ENCODE data around the gene ATP6V0A1. TPM values are rescaled to one million over a fixed set of nuclear protein-coding genes. Genes with fewer than 3 reads are reported as not detected.

Gene ATP6V0A1
- total and polyA plus RNA-seq, 4 donors, result 13.4 to 111 (median 71.9) TPM

- peak overlapping the region; percentile 69 to 85 for H3K27ac ChIP-seq (ENCODE audit: low read depth in 1 of 2, low read length in 2 of 2)
- WGBS, 2 donors, result 12 to 25% methylated on average over 28 to 60 of the region's 60 CpGs
- intact Hi-C loops (cut with DNase I), result no loop called here
- ATAC-seq (ENCODE audit: low FRiP score), result peak; percentile 34
- H3K36me3 ChIP-seq (ENCODE audit: control insufficient read depth in 1 of 2, insufficient read depth in 2 of 2, low read length in 1 of 2), result no peaks in the 10 kb centered on the region
- DNase-seq, result peak; percentile 78 to 88
- no peaks in the 10 kb centered on the region for H3K4me1 ChIP-seq (ENCODE audit: control insufficient read depth in 1 of 2, insufficient read depth in 2 of 2, low read length in 2 of 2)
- no peaks in the 10 kb centered on the region for H3K27me3 ChIP-seq (ENCODE audit: control insufficient read depth in 1 of 2, insufficient read depth in 2 of 2, low read length in 1 of 2)
- no peaks in the 10 kb centered on the region for H3K9me3 ChIP-seq (ENCODE audit: control insufficient read depth, low read length)
- peak overlapping the region; percentile 21 to 52 for H3K4me3 ChIP-seq (ENCODE audit: low read length in 2 of 2)
Measured at GRCh38 chr17:42531455-42532354, 73.0 kb downstream of the ATP6V0A1 start.

DNA sequence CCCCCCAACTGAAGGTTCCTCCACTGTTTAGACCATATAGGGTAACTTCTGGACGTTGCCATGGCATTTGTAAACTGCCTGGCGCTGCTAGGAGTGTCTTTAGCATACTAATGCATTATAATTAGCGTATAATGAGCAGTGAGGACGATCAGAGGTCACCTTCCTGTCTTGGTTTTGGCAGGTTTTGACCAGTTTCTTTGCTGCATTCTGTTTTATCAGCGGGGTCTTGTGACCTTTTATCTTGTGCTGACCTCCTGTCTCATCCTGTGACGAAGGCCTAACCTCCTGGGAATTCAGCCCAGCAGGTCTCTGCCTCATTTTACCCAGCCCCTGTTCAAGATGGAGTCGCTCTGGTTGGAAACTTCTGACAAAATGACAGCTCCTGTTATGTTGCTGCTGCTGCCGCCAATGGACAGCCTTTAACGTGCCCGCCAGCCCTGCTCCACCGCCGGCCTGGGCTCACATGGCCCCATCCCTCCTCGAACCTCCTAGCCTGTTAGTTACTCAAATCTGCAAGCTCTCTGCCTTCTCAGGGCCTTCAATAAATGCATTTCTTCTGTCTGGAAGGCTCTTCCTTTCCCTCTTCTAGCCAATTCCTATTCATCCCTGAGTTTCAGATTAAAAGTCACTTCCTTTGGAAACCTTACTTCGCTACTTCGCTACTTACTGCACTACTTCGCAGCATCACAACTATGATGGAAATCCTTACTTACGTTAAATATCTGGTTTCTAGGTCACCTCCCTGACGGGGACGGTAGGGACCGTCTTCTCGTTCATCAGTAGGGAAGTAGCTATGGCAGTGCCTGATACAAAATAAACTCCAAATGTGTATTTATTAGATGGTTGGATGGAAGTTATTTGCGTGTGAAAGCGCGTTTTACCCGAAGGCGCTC is 76.7 kb downstream of the ATP6V0A1 start:
- no peaks in the 10 kb centered on the region for H3K27me3 ChIP-seq (ENCODE audit: control insufficient read depth in 1 of 2, insufficient read depth in 2 of 2, low read length in 1 of 2)
- H3K27ac ChIP-seq (ENCODE audit: low read depth in 1 of 2, low read length in 2 of 2), result peak overlapping the region in 1 of 2 donors; percentile 87
- 40% methylated on average over 26 of the region's 26 CpGs for WGBS, 2 donors
- no peak overlapping the region for H3K4me3 ChIP-seq (ENCODE audit: low read length in 2 of 2)
- DNase-seq, result no peak
- intact Hi-C loops (cut with DNase I), result loop anchor here in 1 of 2 donors (1.0 kb wide), 1 partner anchor 19 kb away; no protein-coding TSS in a partner anchor
- H3K36me3 ChIP-seq (ENCODE audit: control insufficient read depth in 1 of 2, insufficient read depth in 2 of 2, low read length in 1 of 2), result no peaks in the 10 kb centered on the region
- no peaks in the 10 kb centered on the region for H3K9me3 ChIP-seq (ENCODE audit: control insufficient read depth, low read length)
- no peaks in the 10 kb centered on the region for H3K4me1 ChIP-seq (ENCODE audit: control insufficient read depth in 1 of 2, insufficient read depth in 2 of 2, low read length in 2 of 2)
- no peak for ATAC-seq (ENCODE audit: low FRiP score)

- Histone ChIP-seq H3K36me3 (ENCODE audit: control insufficient read depth in 1 of 2, insufficient read depth in 2 of 2, low read length in 1 of 2) (no peaks in the 10 kb centered on the region), H3K27ac (ENCODE audit: low read depth in 1 of 2, low read length in 2 of 2) (peak within 1 kb of the TSS in 1 of 2 donors; percentile 87), H3K4me1 (ENCODE audit: control insufficient read depth in 1 of 2, insufficient read depth in 2 of 2, low read length in 2 of 2) (no peaks in the 10 kb centered on the region), H3K9me3 (ENCODE audit: control insufficient read depth, low read length) (no peaks in the 10 kb centered on the region), H3K4me3 (ENCODE audit: low read length in 2 of 2) (peak within 1 kb of the TSS; percentile 77 to 81), H3K27me3 (ENCODE audit: control insufficient read depth in 1 of 2, insufficient read depth in 2 of 2, low read length in 1 of 2) (no peaks in the 10 kb centered on the region)
- WGBS, 2 donors, result 1% methylated on average over 31 to 40 of the region's 40 CpGs
- peak; percentile 99 for DNase-seq
- peak; percentile 93 for ATAC-seq (ENCODE audit: low FRiP score)
- intact Hi-C loops (cut with DNase I), result loop anchor here in 1 of 2 donors (1.0 kb wide), 1 partner anchor 18 kb away; no protein-coding TSS in a partner anchor
Measured at GRCh38 chr17:42536048-42536371, 77.3 kb downstream of the ATP6V0A1 start, which contains the start of gene NAGLU. TSS of gene NAGLU (plus strand) at chr17:42536241. CDS start at chr17:42536273, 32 bp downstream.

DNA sequence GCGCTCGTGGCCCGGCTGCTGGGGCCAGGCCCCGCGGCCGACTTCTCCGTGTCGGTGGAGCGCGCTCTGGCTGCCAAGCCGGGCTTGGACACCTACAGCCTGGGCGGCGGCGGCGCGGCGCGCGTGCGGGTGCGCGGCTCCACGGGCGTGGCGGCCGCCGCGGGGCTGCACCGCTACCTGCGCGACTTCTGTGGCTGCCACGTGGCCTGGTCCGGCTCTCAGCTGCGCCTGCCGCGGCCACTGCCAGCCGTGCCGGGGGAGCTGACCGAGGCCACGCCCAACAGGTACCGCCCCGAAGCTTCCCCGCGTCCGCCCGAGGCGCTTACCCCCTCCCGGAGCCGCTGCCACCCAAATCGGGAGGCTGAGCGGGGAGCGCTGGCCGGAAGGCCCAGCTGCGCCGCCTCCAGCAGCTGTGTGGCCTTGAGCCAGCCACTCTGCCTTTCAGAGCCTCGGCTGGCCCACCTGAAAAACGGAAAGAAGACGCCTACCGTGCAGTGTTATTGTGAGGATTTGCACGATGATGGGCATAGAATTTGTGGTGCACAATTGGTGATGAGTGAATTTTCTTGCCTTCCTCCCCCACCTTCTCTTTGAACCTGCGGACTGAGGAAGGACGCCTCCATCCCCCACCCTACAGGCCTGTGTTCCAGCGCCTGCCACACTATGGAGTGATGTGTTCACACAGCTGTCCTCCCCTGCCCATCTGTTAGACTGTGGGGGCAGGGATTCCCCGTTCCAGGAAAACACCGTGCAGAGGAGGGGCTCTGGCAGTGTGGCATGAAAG is 77.9 kb downstream of the ATP6V0A1 start:
- no peaks in the 10 kb centered on the region for H3K4me1 ChIP-seq (ENCODE audit: control insufficient read depth in 1 of 2, insufficient read depth in 2 of 2, low read length in 2 of 2)
- peak; percentile 77 for ATAC-seq (ENCODE audit: low FRiP score)
- peak; percentile 93 to 96 for DNase-seq
- WGBS, 2 donors, result 1% methylated on average over 48 to 65 of the region's 65 CpGs
- H3K27me3 ChIP-seq (ENCODE audit: control insufficient read depth in 1 of 2, insufficient read depth in 2 of 2, low read length in 1 of 2), result no peaks in the 10 kb centered on the region
- H3K9me3 ChIP-seq (ENCODE audit: control insufficient read depth, low read length), result no peaks in the 10 kb centered on the region
- H3K36me3 ChIP-seq (ENCODE audit: control insufficient read depth in 1 of 2, insufficient read depth in 2 of 2, low read length in 1 of 2), result peaks cover 0 to 3% of the 10 kb centered on the region in 2 donors
- intact Hi-C loops (cut with DNase I), result loop anchor here in 1 of 2 donors (1.0 kb wide), 1 partner anchor 18 kb away; no protein-coding TSS in a partner anchor
- peak overlapping the region in 1 of 2 donors; percentile 55 for H3K27ac ChIP-seq (ENCODE audit: low read depth in 1 of 2, low read length in 2 of 2)
- H3K4me3 ChIP-seq (ENCODE audit: low read length in 2 of 2), result peak overlapping the region; percentile 77 to 81

GRCh38 chr17:42537156-42537805 is 78.6 kb downstream of the ATP6V0A1 start:
- ATAC-seq (ENCODE audit: low FRiP score) (peak; percentile 1), DNase-seq (no peak)

GRCh38 chr17:42537826-42538451 is 79.3 kb downstream of the ATP6V0A1 start:
- Histone ChIP-seq H3K4me3 (ENCODE audit: low read length in 2 of 2) (no peak overlapping the region), H3K4me1 (ENCODE audit: control insufficient read depth in 1 of 2, insufficient read depth in 2 of 2, low read length in 2 of 2) (no peaks in the 10 kb centered on the region), H3K9me3 (ENCODE audit: control insufficient read depth, low read length) (no peaks in the 10 kb centered on the region), H3K27ac (ENCODE audit: low read depth in 1 of 2, low read length in 2 of 2) (no peak overlapping the region), H3K36me3 (ENCODE audit: control insufficient read depth in 1 of 2, insufficient read depth in 2 of 2, low read length in 1 of 2) (peaks cover 0 to 4% of the 10 kb centered on the region in 2 donors), H3K27me3 (ENCODE audit: control insufficient read depth in 1 of 2, insufficient read depth in 2 of 2, low read length in 1 of 2) (no peaks in the 10 kb centered on the region)
- intact Hi-C loops (cut with DNase I), result no loop called here
- WGBS, 2 donors, result 94 to 100% methylated on average over 5 of the region's 5 CpGs
- DNase-seq (no peak), ATAC-seq (ENCODE audit: low FRiP score) (no peak)

More at GRCh38 chr17:42537156-42537805, 78.6 kb downstream of the ATP6V0A1 start:
- Histone ChIP-seq H3K9me3 (ENCODE audit: control insufficient read depth, low read length) (no peaks in the 10 kb centered on the region), H3K4me1 (ENCODE audit: control insufficient read depth in 1 of 2, insufficient read depth in 2 of 2, low read length in 2 of 2) (no peaks in the 10 kb centered on the region), H3K27ac (ENCODE audit: low read depth in 1 of 2, low read length in 2 of 2) (peak overlapping the region in 1 of 2 donors; percentile 55), H3K27me3 (ENCODE audit: control insufficient read depth in 1 of 2, insufficient read depth in 2 of 2, low read length in 1 of 2) (no peaks in the 10 kb centered on the region), H3K4me3 (ENCODE audit: low read length in 2 of 2) (peak overlapping the region in 1 of 2 donors; percentile 2), H3K36me3 (ENCODE audit: control insufficient read depth in 1 of 2, insufficient read depth in 2 of 2, low read length in 1 of 2) (peaks cover 0 to 4% of the 10 kb centered on the region in 2 donors)
- WGBS, 2 donors, result 84% methylated on average over 30 to 31 of the region's 31 CpGs
- intact Hi-C loops (cut with DNase I), result no loop called here

DNA sequence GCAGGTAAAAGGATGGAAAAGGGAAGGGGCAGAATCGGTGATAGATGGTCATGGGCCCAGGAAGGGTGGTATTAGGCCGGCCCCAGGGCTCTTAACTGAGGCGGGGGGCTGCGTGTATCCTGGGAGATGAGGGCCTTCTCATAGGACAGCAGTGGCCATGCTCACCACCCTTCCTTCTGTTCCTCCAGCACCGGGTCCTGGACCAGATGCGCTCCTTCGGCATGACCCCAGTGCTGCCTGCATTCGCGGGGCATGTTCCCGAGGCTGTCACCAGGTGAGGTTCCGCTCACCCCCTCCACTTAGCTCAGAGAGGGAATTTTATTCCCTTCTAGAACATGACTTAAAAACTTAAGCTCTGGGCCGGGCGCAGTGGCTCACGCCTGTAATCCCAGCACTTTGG is 79.8 kb downstream of the ATP6V0A1 start:
- no peaks in the 10 kb centered on the region for H3K9me3 ChIP-seq (ENCODE audit: control insufficient read depth, low read length)
- no peak overlapping the region for H3K4me3 ChIP-seq (ENCODE audit: low read length in 2 of 2)
- peaks cover 0 to 4% of the 10 kb centered on the region in 2 donors for H3K36me3 ChIP-seq (ENCODE audit: control insufficient read depth in 1 of 2, insufficient read depth in 2 of 2, low read length in 1 of 2)
- ATAC-seq (ENCODE audit: low FRiP score), result no peak
- no peak overlapping the region for H3K27ac ChIP-seq (ENCODE audit: low read depth in 1 of 2, low read length in 2 of 2)
- no peaks in the 10 kb centered on the region for H3K27me3 ChIP-seq (ENCODE audit: control insufficient read depth in 1 of 2, insufficient read depth in 2 of 2, low read length in 1 of 2)
- DNase-seq, result no peak
- intact Hi-C loops (cut with DNase I), result no loop called here
- H3K4me1 ChIP-seq (ENCODE audit: control insufficient read depth in 1 of 2, insufficient read depth in 2 of 2, low read length in 2 of 2), result no peaks in the 10 kb centered on the region
- 94 to 96% methylated on average over 14 of the region's 14 CpGs for WGBS, 2 donors
